ENCODE data around the gene ARHGEF17. TPM values are rescaled to one million over a fixed set of nuclear protein-coding genes. Genes with fewer than 3 reads are reported as not detected.

Gene ARHGEF17
- polyA plus RNA-seq, 1 donor (not counting 4 experiments of a cell fraction or from before 2014, with no cell fraction given), result 5.1 TPM

GRCh38 chr11:73260127-73260457 is 48.0 kb upstream of the ARHGEF17 start:
- no peaks in the 10 kb centered on the region for H3K36me3 ChIP-seq (ENCODE audit: control insufficient read depth in 2 of 2, extremely low read depth in 1 of 2, insufficient read depth in 2 of 2, low read length in 2 of 2)
- dilution Hi-C loops (cut with MboI; ENCODE audit: extremely low pct_ligation_motif_present, low sequenced_read_pairs), result no loop called here
- H3K9me3 ChIP-seq (ENCODE audit: control insufficient read depth, low read depth, low read length), result no peaks in the 10 kb centered on the region
- H3K9ac ChIP-seq (ENCODE audit: control insufficient read depth, extremely low read depth, insufficient read depth, low read length), result no peak overlapping the region
- H3K27ac ChIP-seq (ENCODE audit: control insufficient read depth, insufficient read depth, low read length), result no peak overlapping the region
- H3K4me1 ChIP-seq (ENCODE audit: control insufficient read depth, extremely low read depth, insufficient read depth, low read length), result peaks cover 16% of the 10 kb centered on the region
- H4K20me1 ChIP-seq (ENCODE audit: control insufficient read depth, extremely low read depth, insufficient read depth, low read length), result no peaks in the 10 kb centered on the region
- peaks cover 10% of the 10 kb centered on the region for H3K27me3 ChIP-seq (ENCODE audit: control insufficient read depth, extremely low read depth, insufficient read depth, low read length)
- no peak for DNase-seq (ENCODE audit: low read depth, low spot score)
- H3K9me1 ChIP-seq (ENCODE audit: control insufficient read depth, extremely low read depth, insufficient read depth, low read length), result no peaks in the 10 kb centered on the region
- H3K79me2 ChIP-seq (ENCODE audit: control insufficient read depth, insufficient read depth, low read length), result no peaks in the 10 kb centered on the region
- no peak overlapping the region for H3K4me2 ChIP-seq (ENCODE audit: control insufficient read depth, extremely low read depth, insufficient read depth, low read depth, low read length)
- no peak overlapping the region for H2AFZ ChIP-seq (ENCODE audit: control insufficient read depth, low read length)
- TF ChIP-seq CTCF (optimal IDR thresholded peaks at IDR 0.05 in 1 of 3, IDR thresholded peaks at IDR 0.05 in 1 of 3, conservative IDR thresholded peaks at IDR 0.05 in 1 of 3; ENCODE audit: extremely low read depth in 1 of 3, insufficient read depth in 2 of 3, low read length in 3 of 3) (no peak), EZH2 (IDR thresholded peaks at IDR 0.05; ENCODE audit: low read length) (no peak)
- H3K4me3 ChIP-seq (ENCODE audit: control insufficient read depth in 2 of 3, extremely low read depth in 1 of 3, insufficient read depth in 2 of 3, low read depth in 1 of 3, low read length in 3 of 3), result no peak overlapping the region
- FAIRE-seq, result no peak

GRCh38 chr11:73262851-73263495 is 45.1 kb upstream of the ARHGEF17 start:
- Histone ChIP-seq H3K27ac (ENCODE audit: control insufficient read depth, insufficient read depth, low read length) (no peak overlapping the region), H3K27me3 (ENCODE audit: control insufficient read depth, extremely low read depth, insufficient read depth, low read length) (peaks cover 33% of the 10 kb centered on the region), H3K9ac (ENCODE audit: control insufficient read depth, extremely low read depth, insufficient read depth, low read length) (no peak overlapping the region), H3K36me3 (ENCODE audit: control insufficient read depth in 2 of 2, extremely low read depth in 1 of 2, insufficient read depth in 2 of 2, low read length in 2 of 2) (no peaks in the 10 kb centered on the region), H3K4me3 (ENCODE audit: control insufficient read depth in 2 of 3, extremely low read depth in 1 of 3, insufficient read depth in 2 of 3, low read depth in 1 of 3, low read length in 3 of 3) (no peak overlapping the region), H3K9me1 (ENCODE audit: control insufficient read depth, extremely low read depth, insufficient read depth, low read length) (no peaks in the 10 kb centered on the region), H3K79me2 (ENCODE audit: control insufficient read depth, insufficient read depth, low read length) (no peaks in the 10 kb centered on the region), H3K4me1 (ENCODE audit: control insufficient read depth, extremely low read depth, insufficient read depth, low read length) (peaks cover 3% of the 10 kb centered on the region), H2AFZ (ENCODE audit: control insufficient read depth, low read length) (no peak overlapping the region), H3K4me2 (ENCODE audit: control insufficient read depth, extremely low read depth, insufficient read depth, low read depth, low read length) (no peak overlapping the region), H4K20me1 (ENCODE audit: control insufficient read depth, extremely low read depth, insufficient read depth, low read length) (no peaks in the 10 kb centered on the region), H3K9me3 (ENCODE audit: control insufficient read depth, low read depth, low read length) (no peaks in the 10 kb centered on the region)
- dilution Hi-C loops (cut with MboI; ENCODE audit: extremely low pct_ligation_motif_present, low sequenced_read_pairs), result no loop called here
- no peak for TF ChIP-seq EZH2 (IDR thresholded peaks at IDR 0.05; ENCODE audit: low read length)
- TF ChIP-seq CTCF (optimal IDR thresholded peaks at IDR 0.05 in 1 of 3, IDR thresholded peaks at IDR 0.05 in 1 of 3, conservative IDR thresholded peaks at IDR 0.05 in 1 of 3; ENCODE audit: extremely low read depth in 1 of 3, insufficient read depth in 2 of 3, low read length in 3 of 3), result no peak
- DNase-seq (ENCODE audit: low read depth, low spot score), result no peak
- no peak for FAIRE-seq

Data from keratinocyte (primary cell).